Measurements from ENCODE around the gene TRAK1. TPM values are rescaled to one million over a fixed set of nuclear protein-coding genes. Genes with fewer than 3 reads are reported as not detected.

Gene TRAK1
- total and polyA plus RNA-seq, 10 of the 15 experiments (the other 5 are each of a cell fraction or from before 2014, with no cell fraction given) = 6.6 to 46.2 (median 23.7) TPM

DNA sequence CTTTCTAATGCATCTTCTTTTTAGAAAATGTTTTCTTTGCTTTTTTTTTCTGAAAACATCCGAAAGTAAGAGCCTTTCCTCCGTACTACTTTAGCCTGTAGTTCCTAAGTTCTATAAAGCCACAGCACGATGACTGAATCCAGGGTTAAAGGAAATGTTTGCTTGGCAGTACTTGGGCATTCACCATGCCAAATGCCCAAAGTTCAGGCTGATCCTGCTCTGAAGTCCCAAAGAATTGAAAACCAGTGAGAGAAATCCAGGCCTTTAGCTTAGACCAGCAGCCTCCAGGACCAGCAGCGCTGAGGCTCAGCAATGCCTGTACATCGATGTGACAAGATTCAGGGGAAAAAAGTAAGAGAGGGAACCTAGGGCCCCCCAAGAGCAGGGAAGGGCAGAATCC lies 139.7 kb downstream of the TRAK1 start:
- intact Hi-C loops (cut with micrococcal nuclease; ENCODE audit: unreplicated experiment) (loop anchor here (5.0 kb wide), 1 partner anchor 211 kb away; no protein-coding TSS in a partner anchor), in situ Hi-C loops (cut with MboI) (no loop called here)
- Histone ChIP-seq H4K20me1 (ENCODE audit: control insufficient read depth, insufficient read depth) (no peaks in the 10 kb centered on the region), H3K27me3 (replicated peaks in 1 of 2; ENCODE audit: control insufficient read depth in 2 of 2, insufficient read depth in 2 of 2, low read length in 1 of 2) (no peaks in the 10 kb centered on the region), H3K36me3 (ENCODE audit: control insufficient read depth in 2 of 2, insufficient read depth in 2 of 2, low read length in 1 of 2) (no peaks in the 10 kb centered on the region), H3K27ac (ENCODE audit: control insufficient read depth, insufficient read depth) (no peak overlapping the region), H3K79me2 (ENCODE audit: control insufficient read depth, insufficient read depth, low read length) (no peaks in the 10 kb centered on the region), H3K9ac (ENCODE audit: control insufficient read depth, insufficient read depth, low read length) (no peak overlapping the region), H2AFZ (ENCODE audit: control insufficient read depth, low read depth, low read length) (no peak overlapping the region), H3K4me3 (no peak overlapping the region), H3K9me3 (replicated peaks; ENCODE audit: control insufficient read depth, insufficient read depth, low read length) (no peaks in the 10 kb centered on the region; the same call in 2 of the 3 replicates), H3K4me1 (ENCODE audit: control insufficient read depth, insufficient read depth, low read length) (peaks cover 3% of the 10 kb centered on the region; the same call in 1 of the 2 replicates), H3K4me2 (ENCODE audit: control insufficient read depth, insufficient read depth) (no peak overlapping the region)
- BruUV-seq (replicated peaks) = no TSS peak
- SMC1A ChIA-PET (ENCODE audit: uncharacterized antibody, unreplicated experiment) = interaction anchor here (1.1 kb wide), 1 partner anchor 16 kb away, joined by 4 read pairs; no protein-coding TSS in a partner anchor
- no peak for DNase-seq (ENCODE audit: low read depth, low spot score)
- RAD21 ChIA-PET (ENCODE audit: unreplicated experiment) = no interaction called here
- FAIRE-seq = no peak
- 68% methylated on average over 5 of the region's 5 CpGs for WGBS (ENCODE audit: insufficient coverage, insufficient replicate concordance, low lambda C conversion rate, missing lambda C conversion rate)
- POLR2A ChIA-PET = no interaction called here
- no peak for ATAC-seq
- CTCF ChIA-PET = no interaction called here
- no peak for TF ChIP-seq NRF1 (conservative IDR thresholded peaks at IDR 0.05; ENCODE audit: low read depth, low read length)
- TF ChIP-seq CHD1 (IDR thresholded peaks at IDR 0.05; ENCODE audit: low read depth, low read length) = no peak
- TF ChIP-seq PAX8 (IDR thresholded peaks at IDR 0.05) = no peak
- TF ChIP-seq, protein P1, sequence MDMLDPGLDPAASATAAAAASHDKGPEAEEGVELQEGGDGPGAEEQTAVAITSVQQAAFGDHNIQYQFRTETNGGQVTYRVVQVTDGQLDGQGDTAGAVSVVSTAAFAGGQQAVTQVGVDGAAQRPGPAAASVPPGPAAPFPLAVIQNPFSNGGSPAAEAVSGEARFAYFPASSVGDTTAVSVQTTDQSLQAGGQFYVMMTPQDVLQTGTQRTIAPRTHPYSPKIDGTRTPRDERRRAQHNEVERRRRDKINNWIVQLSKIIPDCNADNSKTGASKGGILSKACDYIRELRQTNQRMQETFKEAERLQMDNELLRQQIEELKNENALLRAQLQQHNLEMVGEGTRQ (IDR thresholded peaks at IDR 0.05; ENCODE audit: borderline replicate concordance, low read depth, low read length) = no peak
- TF ChIP-seq CREM (IDR thresholded peaks at IDR 0.05; ENCODE audit: low read depth) = no peak
- TF ChIP-seq, protein P2, sequence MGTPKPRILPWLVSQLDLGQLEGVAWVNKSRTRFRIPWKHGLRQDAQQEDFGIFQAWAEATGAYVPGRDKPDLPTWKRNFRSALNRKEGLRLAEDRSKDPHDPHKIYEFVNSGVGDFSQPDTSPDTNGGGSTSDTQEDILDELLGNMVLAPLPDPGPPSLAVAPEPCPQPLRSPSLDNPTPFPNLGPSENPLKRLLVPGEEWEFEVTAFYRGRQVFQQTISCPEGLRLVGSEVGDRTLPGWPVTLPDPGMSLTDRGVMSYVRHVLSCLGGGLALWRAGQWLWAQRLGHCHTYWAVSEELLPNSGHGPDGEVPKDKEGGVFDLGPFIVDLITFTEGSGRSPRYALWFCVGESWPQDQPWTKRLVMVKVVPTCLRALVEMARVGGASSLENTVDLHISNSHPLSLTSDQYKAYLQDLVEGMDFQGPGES (IDR thresholded peaks at IDR 0.05) = no peak
- no peak for TF ChIP-seq YY1 (IDR thresholded peaks at IDR 0.05; ENCODE audit: low read depth, low read length)
- no peak for TF ChIP-seq PRDM15 (CRISPR knock-in tag; IDR thresholded peaks at IDR 0.05)
- TF ChIP-seq, protein P3, sequence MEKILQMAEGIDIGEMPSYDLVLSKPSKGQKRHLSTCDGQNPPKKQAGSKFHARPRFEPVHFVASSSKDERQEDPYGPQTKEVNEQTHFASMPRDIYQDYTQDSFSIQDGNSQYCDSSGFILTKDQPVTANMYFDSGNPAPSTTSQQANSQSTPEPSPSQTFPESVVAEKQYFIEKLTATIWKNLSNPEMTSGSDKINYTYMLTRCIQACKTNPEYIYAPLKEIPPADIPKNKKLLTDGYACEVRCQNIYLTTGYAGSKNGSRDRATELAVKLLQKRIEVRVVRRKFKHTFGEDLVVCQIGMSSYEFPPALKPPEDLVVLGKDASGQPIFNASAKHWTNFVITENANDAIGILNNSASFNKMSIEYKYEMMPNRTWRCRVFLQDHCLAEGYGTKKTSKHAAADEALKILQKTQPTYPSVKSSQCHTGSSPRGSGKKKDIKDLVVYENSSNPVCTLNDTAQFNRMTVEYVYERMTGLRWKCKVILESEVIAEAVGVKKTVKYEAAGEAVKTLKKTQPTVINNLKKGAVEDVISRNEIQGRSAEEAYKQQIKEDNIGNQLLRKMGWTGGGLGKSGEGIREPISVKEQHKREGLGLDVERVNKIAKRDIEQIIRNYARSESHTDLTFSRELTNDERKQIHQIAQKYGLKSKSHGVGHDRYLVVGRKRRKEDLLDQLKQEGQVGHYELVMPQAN (conservative IDR thresholded peaks at IDR 0.05) = no peak
- TF ChIP-seq ZBED1 (IDR thresholded peaks at IDR 0.05; ENCODE audit: borderline replicate concordance) = no peak
- no peak for TF ChIP-seq FOS (IDR thresholded peaks at IDR 0.05; ENCODE audit: borderline replicate concordance, extremely low read depth, insufficient read length)
- TF ChIP-seq REST (IDR thresholded peaks at IDR 0.05; ENCODE audit: low read depth, low read length) = no peak

Measured in GM12878 (cell line).